IMR-90 (cell line): Measurements from ENCODE around the gene PRADC1. TPM values are rescaled to one million over a fixed set of nuclear protein-coding genes. Genes with fewer than 3 reads are reported as not detected.
A peak's percentile ranks its signal among the peaks of the same experiment; 100 is the strongest.

ENCODE experiments used
- ATAC-seq: fragments of 200-7000 bp; cut with Tn5 transposase; 2 replicates; pipeline ENCODE4 v1.9.1; 2020; ENCODE audit warnings: low read depth, mild to moderate bottlenecking, moderate library complexity
- BruUV-seq: library from RNA; stranded (reverse); fragments of 400-500 nt; replicated peaks from 2 replicates; lab custom pipeline; 2021; lab: Mats Ljungman, UMichigan
- CTCF ChIA-PET: fragments of 300-600 bp; formaldehyde crosslinking; extraction: SDS; loops from one replicate; lab custom pipeline; 2021; ENCODE audit warnings: antibody characterized with exemption; lab: Yijun Ruan, JAX
- POLR2A ChIA-PET: fragments of 300-600 bp; sonication (Branson Sonifier 250); formaldehyde crosslinking; loops from one replicate; lab custom pipeline; 2022; ENCODE audit warnings: antibody characterized with exemption; ENCODE audit not compliant: unreplicated experiment; lab: Charles Lee
- DNase-seq: peaks from one replicate; pipeline ENCODE4 v3.0.0; 2013
- H2AFZ ChIP-seq: replicated peaks from 2 replicates; pipeline ENCODE3; 2013; ENCODE audit warnings: low read length, mild to moderate bottlenecking; ENCODE audit not compliant: poor library complexity
- H2AK5ac ChIP-seq: 2 replicates; pipeline ENCODE4 v1.6.1; 2013; ENCODE audit warnings: low read depth, low read length, inconsistent platforms
- H2AK9ac ChIP-seq: replicated peaks from 2 replicates; pipeline ENCODE3; 2013; ENCODE audit warnings: mild to moderate bottlenecking, low read depth, low read length, moderate library complexity; ENCODE audit not compliant: poor library complexity
- H2BK120ac ChIP-seq: 2 replicates; pipeline ENCODE4 v1.6.1; 2013; ENCODE audit warnings: low read depth, low read length, inconsistent platforms
- H2BK15ac ChIP-seq: 3 replicates; pipeline ENCODE4 v1.6.1; 2013; ENCODE audit warnings: low read depth, low read length, inconsistent platforms
- H2BK20ac ChIP-seq: 2 replicates; pipeline ENCODE4 v1.6.1; 2013; ENCODE audit warnings: low read depth, mild to moderate bottlenecking, inconsistent platforms, low read length, moderate library complexity
- H2BK5ac ChIP-seq: 2 replicates; pipeline ENCODE4 v1.6.1; 2013; ENCODE audit warnings: mild to moderate bottlenecking, low read depth, low read length, inconsistent platforms; ENCODE audit not compliant: poor library complexity, severe bottlenecking
- H3K14ac ChIP-seq: replicated peaks from 2 replicates; pipeline ENCODE4 v1.6.1; 2013; ENCODE audit warnings: low read depth, low read length, inconsistent platforms
- H3K18ac ChIP-seq: 2 replicates; pipeline ENCODE4 v1.6.1; 2013; ENCODE audit warnings: low read depth, low read length, control low read depth
- H3K23ac ChIP-seq: 2 replicates; pipeline ENCODE4 v1.6.1; 2013; ENCODE audit warnings: low read depth, low read length, inconsistent platforms
- H3K27ac ChIP-seq: 2 replicates; pipeline ENCODE4 v1.5.1; 2013; ENCODE audit warnings: mild to moderate bottlenecking, control low read depth, low read length; ENCODE audit not compliant: insufficient read depth
- H3K27me3 ChIP-seq: 2 replicates; pipeline ENCODE4 v1.6.1; 2013; ENCODE audit warnings: low read length; ENCODE audit not compliant: control insufficient read depth, insufficient read depth
- H3K36me3 ChIP-seq: 2 replicates; pipeline ENCODE4 v1.6.1; 2013; ENCODE audit warnings: low read length, mixed read lengths; ENCODE audit not compliant: control insufficient read depth, insufficient read depth
- H3K4ac ChIP-seq: 2 replicates; pipeline ENCODE4 v1.6.1; 2013; ENCODE audit warnings: low read depth, low read length, inconsistent platforms
- H3K4me1 ChIP-seq: 2 replicates; pipeline ENCODE4 v1.6.1; 2013; ENCODE audit warnings: low read length, mixed read lengths; ENCODE audit not compliant: control insufficient read depth, insufficient read depth
- H3K4me2 ChIP-seq: 2 replicates; pipeline ENCODE4 v1.6.1; 2013; ENCODE audit warnings: low read depth, mild to moderate bottlenecking, control low read depth, low read length, moderate library complexity
- H3K4me3 ChIP-seq: 2 replicates; pipeline ENCODE4 v1.5.1; 2013; ENCODE audit warnings: low read depth, mild to moderate bottlenecking, control low read depth, low read length, moderate library complexity; ENCODE audit not compliant: insufficient read depth
- H3K56ac ChIP-seq: 2 replicates; pipeline ENCODE4 v1.6.1; 2013; ENCODE audit warnings: low read length, inconsistent platforms; ENCODE audit not compliant: insufficient read depth; ENCODE audit errors: extremely low read depth
- H3K79me1 ChIP-seq, 2 experiments: 2 replicates each; pipeline ENCODE4 v1.6.1; 2013; ENCODE audit warnings: low read length in 2 of 2, inconsistent platforms in 1 of 2, low read depth in 1 of 2
- H3K9ac ChIP-seq: 2 replicates; pipeline ENCODE4 v1.6.1; 2013; ENCODE audit warnings: low read depth, low read length, control low read depth
- H3K9me1 ChIP-seq: 2 replicates; pipeline ENCODE4 v1.6.1; 2013; ENCODE audit warnings: low read length, inconsistent platforms; ENCODE audit not compliant: insufficient read depth
- H3K9me3 ChIP-seq: 2 replicates; pipeline ENCODE4 v1.6.1; 2013; ENCODE audit warnings: low read length; ENCODE audit not compliant: control insufficient read depth, insufficient read depth
- H4K20me1 ChIP-seq: 2 replicates; pipeline ENCODE4 v1.6.1; 2013; ENCODE audit warnings: low read length, inconsistent platforms; ENCODE audit not compliant: insufficient read depth
- H4K5ac ChIP-seq: 2 replicates; pipeline ENCODE4 v1.6.1; 2013; ENCODE audit warnings: mild to moderate bottlenecking, low read depth, low read length, control low read depth
- H4K8ac ChIP-seq, 2 experiments: 2 replicates each; pipeline ENCODE4 v1.6.1; 2013; ENCODE audit warnings: low read depth in 2 of 2, low read length in 2 of 2, control low read depth in 1 of 2, inconsistent platforms in 1 of 2
- H4K91ac ChIP-seq: 2 replicates; pipeline ENCODE4 v1.6.1; 2013; ENCODE audit warnings: low read depth, low read length, inconsistent platforms; ENCODE audit not compliant: insufficient read depth
- CEBPB ChIP-seq: IDR thresholded peaks from 2 replicates; pipeline ENCODE4 v1.6.1; 2012; ENCODE audit warnings: low read depth, low read length, improper control_type of control experiment
- CHD1 ChIP-seq: IDR thresholded peaks from 2 replicates; pipeline ENCODE4 v1.6.1; 2012; ENCODE audit warnings: low read depth, low read length, improper control_type of control experiment
- FOS ChIP-seq: fragments of 150-350 bp; IDR thresholded peaks from 2 replicates; pipeline ENCODE4 v1.6.1; 2016; ENCODE audit warnings: low read depth, low read length
- MAZ ChIP-seq: IDR thresholded peaks from 2 replicates; pipeline ENCODE4 v1.6.1; 2012; ENCODE audit warnings: low read depth, mild to moderate bottlenecking, low read length, improper control_type of control experiment, moderate library complexity, borderline replicate concordance
- POLR2A ChIP-seq: IDR thresholded peaks from 2 replicates; pipeline ENCODE4 v1.6.1; 2012; ENCODE audit warnings: mild to moderate bottlenecking, low read depth, low read length
- RAD21 ChIP-seq: IDR thresholded peaks from 2 replicates; pipeline ENCODE4 v1.6.1; 2012; ENCODE audit warnings: low read length, improper control_type of control experiment
- SMC3 ChIP-seq: fragments of 150-350 bp; IDR thresholded peaks from 2 replicates; pipeline ENCODE4 v1.6.1; 2016; ENCODE audit warnings: low read depth, mild to moderate bottlenecking, antibody characterized with exemption, low read length, moderate library complexity
- WGBS, 2 experiments: methylation state at CpG; one replicate each; pipeline versions ENCODE4 v1.1.5 to v1.1.7; 2013; ENCODE audit warnings: missing lambda C conversion rate in 2 of 2; ENCODE audit not compliant: insufficient read length in 1 of 2; ENCODE audit errors: extremely low coverage in 2 of 2; 5-methylcytosine and 5-hydroxymethylcytosine counted together
- dilution Hi-C: fragments of 300-500 bp; cut with HindIII; formaldehyde crosslinking; loops from one replicate; pipeline ENCODE4 v1.14.3; 2018; ENCODE audit warnings: low sequenced_read_pairs; ENCODE audit not compliant: unreplicated experiment
- in situ Hi-C: fragments of 300-500 bp; cut with MboI; formaldehyde crosslinking; loops from 3 replicates; pipeline ENCODE4 v1.14.3; 2019; ENCODE audit warnings: low sequenced_read_pairs, inconsistent platforms, mixed read lengths
- intact Hi-C: fragments of 100-400 bp; cut with micrococcal nuclease; formaldehyde crosslinking; loops from 2 replicates; pipeline ENCODE4 v1.10.0; 2022
- polyA plus RNA-seq, 3 experiments: library from polyadenylated mRNA; depleted of rRNA; stranded (reverse); fragments of >200 nt; gene quantifications; 2 replicates each; pipeline ENCODE4 v1.2.3, GENCODE V29; 2012; ENCODE audit warnings: low replicate concordance in 1 of 3
- total RNA-seq: library from RNA; depleted of rRNA; stranded (reverse); fragments of >200 nt; gene quantifications from 2 replicates; pipeline ENCODE4 v1.2.3, GENCODE V29; 2012
- TF ChIP-seq, protein P1 (sequence below): fragments of 150-350 bp; IDR thresholded peaks from 2 replicates; pipeline ENCODE4 v1.6.1; 2017; ENCODE audit warnings: mild to moderate bottlenecking, antibody characterized with exemption, low read length, low read depth
- TF ChIP-seq, protein P2 (sequence below): conservative IDR thresholded peaks from 2 replicates; pipeline ENCODE4 v1.5.1; 2012; ENCODE audit warnings: mild to moderate bottlenecking, low read depth, low read length, improper control_type of control experiment

PRADC1 gene
- total and polyA plus RNA-seq, 2 of the 4 experiments (the other 2 are of a cell fraction): 13.1 to 18.4 TPM

DNA sequence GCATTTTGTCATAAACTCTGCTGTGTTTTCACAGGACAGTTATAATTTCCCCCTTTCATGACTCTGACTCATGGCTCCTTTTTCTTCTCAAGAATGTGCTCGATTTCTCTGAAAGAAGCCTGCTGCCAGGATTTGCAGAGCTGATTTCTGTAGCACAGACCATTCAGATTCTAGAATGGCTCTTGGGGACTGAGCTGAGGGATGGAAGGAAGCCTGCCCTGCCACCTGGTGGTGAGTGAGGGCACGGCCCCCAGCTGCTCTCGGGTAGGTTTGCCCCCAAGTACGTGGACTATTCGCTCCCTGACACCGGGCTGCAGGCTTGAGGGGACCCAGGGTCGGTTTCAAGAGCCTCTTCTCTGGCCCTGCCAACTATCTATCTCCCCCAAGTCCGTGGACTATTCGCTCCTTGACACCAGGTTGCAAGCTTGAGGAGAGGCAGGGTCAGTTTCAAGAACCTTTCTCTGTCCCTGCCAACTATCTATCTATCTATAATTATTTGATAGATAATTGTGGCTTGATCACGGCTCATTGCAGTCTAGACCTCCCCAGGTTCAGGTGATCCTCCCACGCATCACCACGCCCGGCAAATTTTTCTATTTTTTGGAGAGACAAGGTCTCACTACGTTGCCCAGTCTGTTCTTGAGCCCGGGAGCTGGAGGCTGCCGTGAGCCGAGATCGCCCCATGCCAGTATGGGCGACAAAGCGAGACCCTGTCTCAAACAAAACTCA is 20.4 kb downstream of the PRADC1 start:
- 66% methylated on average over 8 of the region's 20 CpGs; no CpG with 5 or more reads in 1 of the 2 experiments for WGBS, 2 experiments
- peaks cover 10% of the 10 kb centered on the region for H3K27me3 ChIP-seq
- TF ChIP-seq CEBPB (no peak), MAZ (peak; percentile 88; the same call in 1 of the 2 replicates), SMC3 (peak; percentile 64), FOS (no peak), POLR2A (no peak), RAD21 (peak; percentile 61), CHD1 (no peak)
- TF ChIP-seq, protein P1, sequence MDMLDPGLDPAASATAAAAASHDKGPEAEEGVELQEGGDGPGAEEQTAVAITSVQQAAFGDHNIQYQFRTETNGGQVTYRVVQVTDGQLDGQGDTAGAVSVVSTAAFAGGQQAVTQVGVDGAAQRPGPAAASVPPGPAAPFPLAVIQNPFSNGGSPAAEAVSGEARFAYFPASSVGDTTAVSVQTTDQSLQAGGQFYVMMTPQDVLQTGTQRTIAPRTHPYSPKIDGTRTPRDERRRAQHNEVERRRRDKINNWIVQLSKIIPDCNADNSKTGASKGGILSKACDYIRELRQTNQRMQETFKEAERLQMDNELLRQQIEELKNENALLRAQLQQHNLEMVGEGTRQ: 0 out of 2 replicates have a peak, but pooled peaks have one; percentile 5
- TF ChIP-seq, protein P2, sequence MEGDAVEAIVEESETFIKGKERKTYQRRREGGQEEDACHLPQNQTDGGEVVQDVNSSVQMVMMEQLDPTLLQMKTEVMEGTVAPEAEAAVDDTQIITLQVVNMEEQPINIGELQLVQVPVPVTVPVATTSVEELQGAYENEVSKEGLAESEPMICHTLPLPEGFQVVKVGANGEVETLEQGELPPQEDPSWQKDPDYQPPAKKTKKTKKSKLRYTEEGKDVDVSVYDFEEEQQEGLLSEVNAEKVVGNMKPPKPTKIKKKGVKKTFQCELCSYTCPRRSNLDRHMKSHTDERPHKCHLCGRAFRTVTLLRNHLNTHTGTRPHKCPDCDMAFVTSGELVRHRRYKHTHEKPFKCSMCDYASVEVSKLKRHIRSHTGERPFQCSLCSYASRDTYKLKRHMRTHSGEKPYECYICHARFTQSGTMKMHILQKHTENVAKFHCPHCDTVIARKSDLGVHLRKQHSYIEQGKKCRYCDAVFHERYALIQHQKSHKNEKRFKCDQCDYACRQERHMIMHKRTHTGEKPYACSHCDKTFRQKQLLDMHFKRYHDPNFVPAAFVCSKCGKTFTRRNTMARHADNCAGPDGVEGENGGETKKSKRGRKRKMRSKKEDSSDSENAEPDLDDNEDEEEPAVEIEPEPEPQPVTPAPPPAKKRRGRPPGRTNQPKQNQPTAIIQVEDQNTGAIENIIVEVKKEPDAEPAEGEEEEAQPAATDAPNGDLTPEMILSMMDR: peak; percentile 83
- H3K9me3 ChIP-seq: no peaks in the 10 kb centered on the region
- peaks cover 6% of the 10 kb centered on the region; the same call in 1 of the 2 replicates for H3K4me1 ChIP-seq
- no peak overlapping the region for H3K4ac ChIP-seq
- peak overlapping the region; percentile 63 for H2AK9ac ChIP-seq
- H3K23ac ChIP-seq: no peak overlapping the region
- H3K36me3 ChIP-seq: no peaks in the 10 kb centered on the region
- no peak overlapping the region for H2BK5ac ChIP-seq
- H3K14ac ChIP-seq: no peak overlapping the region
- no peak overlapping the region for H2BK120ac ChIP-seq
- BruUV-seq: no TSS peak
- peak overlapping the region; percentile 28; the same call in 1 of the 2 replicates for H2AK5ac ChIP-seq
- no peak overlapping the region for H3K9ac ChIP-seq
- intact Hi-C loops: loop anchor here (1.0 to 2.0 kb wide), 2 partner anchors 128 to 320 kb away; no protein-coding TSS in a partner anchor
- 0 out of 2 replicates have a peak, but pooled peaks cover 5% of the 10 kb centered on the region for H3K9me1 ChIP-seq
- dilution Hi-C loops: no loop called here
- in situ Hi-C loops: no loop called here
- DNase-seq (peak; percentile 87), ATAC-seq (peak; percentile 70)
- no peak overlapping the region for H3K27ac ChIP-seq
- no peak overlapping the region for H3K4me2 ChIP-seq
- H4K8ac ChIP-seq: peak overlapping the region in 1 of 2 experiments; percentile 56; a peak in 2 of 4 replicates
- no peak overlapping the region for H4K91ac ChIP-seq
- peaks cover 13 to 28% of the 10 kb centered on the region in 2 experiments; a peak in 3 of 4 replicates for H3K79me1 ChIP-seq
- H4K5ac ChIP-seq: no peak overlapping the region; the same call in 1 of the 2 replicates
- H3K18ac ChIP-seq: no peak overlapping the region
- ChIA-PET CTCF (interaction anchor here (1.0 to 2.4 kb wide), 7 partner anchors 11 to 319 kb away, joined by 3 to 11 read pairs (median 5); no protein-coding TSS in a partner anchor), POLR2A (no interaction called here)
- H3K4me3 ChIP-seq: no peak overlapping the region
- H3K56ac ChIP-seq: no peak overlapping the region
- peak overlapping the region; percentile 83 for H2AFZ ChIP-seq
- H2BK20ac ChIP-seq: no peak overlapping the region
- no peaks in the 10 kb centered on the region for H4K20me1 ChIP-seq
- H2BK15ac ChIP-seq: no peak overlapping the region
